ENCODE results near the gene FLVCR2. TPM values are rescaled to one million over a fixed set of nuclear protein-coding genes. Genes with fewer than 3 reads are reported as not detected.

The FLVCR2 gene
- total and polyA plus RNA-seq, 2 of the 13 experiments (the other 11 are each of a cell fraction or from before 2014, with no cell fraction given): 9.9 to 10.5 TPM

DNA sequence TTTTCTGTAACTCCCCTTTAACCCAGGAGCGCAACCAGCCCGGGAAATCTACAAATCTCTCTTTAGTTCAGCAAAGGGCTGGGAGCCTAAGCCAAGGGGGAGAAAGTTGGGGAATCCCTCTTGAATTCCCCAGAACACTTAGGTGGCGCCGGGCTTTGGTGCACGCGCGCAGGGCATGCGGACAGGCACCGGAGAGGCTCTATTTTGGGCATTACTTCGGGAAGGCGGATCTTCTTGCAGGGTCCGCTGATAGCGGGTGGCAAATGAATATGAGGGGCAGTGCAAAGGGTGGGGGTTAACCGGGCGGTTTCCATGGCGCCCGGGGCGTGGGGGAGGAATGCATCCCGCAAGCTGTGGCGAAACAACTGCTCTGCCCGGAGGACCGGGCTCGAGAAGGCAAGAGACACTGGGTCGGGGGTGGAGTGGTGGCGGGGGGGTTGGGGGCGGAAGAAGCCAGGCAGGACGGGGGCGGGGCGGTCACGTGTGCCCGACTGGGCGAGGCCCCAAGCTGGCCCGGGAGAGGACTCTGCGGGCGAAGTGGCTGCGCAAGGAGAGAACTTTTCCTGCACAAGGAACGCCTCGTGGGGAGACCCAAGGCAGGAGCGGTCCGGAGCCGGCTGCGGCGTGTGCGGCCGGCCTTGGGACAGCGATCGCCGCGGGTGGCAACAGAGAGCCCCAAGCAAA is at the start of gene FLVCR2 (continued):
- TF ChIP-seq, protein P1, sequence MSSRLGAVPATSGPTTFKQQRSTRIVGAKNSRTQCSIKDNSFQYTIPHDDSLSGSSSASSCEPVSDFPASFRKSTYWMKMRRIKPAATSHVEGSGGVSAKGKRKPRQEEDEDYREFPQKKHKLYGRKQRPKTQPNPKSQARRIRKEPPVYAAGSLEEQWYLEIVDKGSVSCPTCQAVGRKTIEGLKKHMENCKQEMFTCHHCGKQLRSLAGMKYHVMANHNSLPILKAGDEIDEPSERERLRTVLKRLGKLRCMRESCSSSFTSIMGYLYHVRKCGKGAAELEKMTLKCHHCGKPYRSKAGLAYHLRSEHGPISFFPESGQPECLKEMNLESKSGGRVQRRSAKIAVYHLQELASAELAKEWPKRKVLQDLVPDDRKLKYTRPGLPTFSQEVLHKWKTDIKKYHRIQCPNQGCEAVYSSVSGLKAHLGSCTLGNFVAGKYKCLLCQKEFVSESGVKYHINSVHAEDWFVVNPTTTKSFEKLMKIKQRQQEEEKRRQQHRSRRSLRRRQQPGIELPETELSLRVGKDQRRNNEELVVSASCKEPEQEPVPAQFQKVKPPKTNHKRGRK (CRISPR knock-in tag; IDR thresholded peaks at IDR 0.05): no peak
- TF ChIP-seq ZNF749 (CRISPR knock-in tag; IDR thresholded peaks at IDR 0.05; ENCODE audit: borderline replicate concordance): no peak
- TF ChIP-seq ZNF816 (CRISPR knock-in tag; IDR thresholded peaks at IDR 0.05; ENCODE audit: borderline replicate concordance): no peak
- no peak for TF ChIP-seq ZNF337 (CRISPR knock-in tag; IDR thresholded peaks at IDR 0.05; ENCODE audit: borderline replicate concordance, low read depth)
- TF ChIP-seq SIN3A (IDR thresholded peaks at IDR 0.05; ENCODE audit: borderline replicate concordance, low read depth, low read length): no peak; the same call in 1 of the 2 replicates
- TF ChIP-seq ZNF558 (CRISPR knock-in tag; IDR thresholded peaks at IDR 0.05; ENCODE audit: borderline replicate concordance): 0 out of 2 replicates have a peak, but pooled peaks have one; percentile 48
- no peak for TF ChIP-seq GTF2F1 (IDR thresholded peaks at IDR 0.05; ENCODE audit: low read length)
- 0 out of 2 replicates have a peak, but pooled peaks have one; percentile 11 for TF ChIP-seq HDAC2 (CRISPR knock-in tag; IDR thresholded peaks at IDR 0.05)
- TF ChIP-seq, protein P2, sequence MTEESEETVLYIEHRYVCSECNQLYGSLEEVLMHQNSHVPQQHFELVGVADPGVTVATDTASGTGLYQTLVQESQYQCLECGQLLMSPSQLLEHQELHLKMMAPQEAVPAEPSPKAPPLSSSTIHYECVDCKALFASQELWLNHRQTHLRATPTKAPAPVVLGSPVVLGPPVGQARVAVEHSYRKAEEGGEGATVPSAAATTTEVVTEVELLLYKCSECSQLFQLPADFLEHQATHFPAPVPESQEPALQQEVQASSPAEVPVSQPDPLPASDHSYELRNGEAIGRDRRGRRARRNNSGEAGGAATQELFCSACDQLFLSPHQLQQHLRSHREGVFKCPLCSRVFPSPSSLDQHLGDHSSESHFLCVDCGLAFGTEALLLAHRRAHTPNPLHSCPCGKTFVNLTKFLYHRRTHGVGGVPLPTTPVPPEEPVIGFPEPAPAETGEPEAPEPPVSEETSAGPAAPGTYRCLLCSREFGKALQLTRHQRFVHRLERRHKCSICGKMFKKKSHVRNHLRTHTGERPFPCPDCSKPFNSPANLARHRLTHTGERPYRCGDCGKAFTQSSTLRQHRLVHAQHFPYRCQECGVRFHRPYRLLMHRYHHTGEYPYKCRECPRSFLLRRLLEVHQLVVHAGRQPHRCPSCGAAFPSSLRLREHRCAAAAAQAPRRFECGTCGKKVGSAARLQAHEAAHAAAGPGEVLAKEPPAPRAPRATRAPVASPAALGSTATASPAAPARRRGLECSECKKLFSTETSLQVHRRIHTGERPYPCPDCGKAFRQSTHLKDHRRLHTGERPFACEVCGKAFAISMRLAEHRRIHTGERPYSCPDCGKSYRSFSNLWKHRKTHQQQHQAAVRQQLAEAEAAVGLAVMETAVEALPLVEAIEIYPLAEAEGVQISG (CRISPR knock-in tag; IDR thresholded peaks at IDR 0.05): no peak
- no peak for TF ChIP-seq SRF (IDR thresholded peaks at IDR 0.05; ENCODE audit: low read depth, low read length)
- TF ChIP-seq MED13 (CRISPR knock-in tag; IDR thresholded peaks at IDR 0.05): 0 out of 2 replicates have a peak, but pooled peaks have one; percentile 53
- TF ChIP-seq, protein P3, sequence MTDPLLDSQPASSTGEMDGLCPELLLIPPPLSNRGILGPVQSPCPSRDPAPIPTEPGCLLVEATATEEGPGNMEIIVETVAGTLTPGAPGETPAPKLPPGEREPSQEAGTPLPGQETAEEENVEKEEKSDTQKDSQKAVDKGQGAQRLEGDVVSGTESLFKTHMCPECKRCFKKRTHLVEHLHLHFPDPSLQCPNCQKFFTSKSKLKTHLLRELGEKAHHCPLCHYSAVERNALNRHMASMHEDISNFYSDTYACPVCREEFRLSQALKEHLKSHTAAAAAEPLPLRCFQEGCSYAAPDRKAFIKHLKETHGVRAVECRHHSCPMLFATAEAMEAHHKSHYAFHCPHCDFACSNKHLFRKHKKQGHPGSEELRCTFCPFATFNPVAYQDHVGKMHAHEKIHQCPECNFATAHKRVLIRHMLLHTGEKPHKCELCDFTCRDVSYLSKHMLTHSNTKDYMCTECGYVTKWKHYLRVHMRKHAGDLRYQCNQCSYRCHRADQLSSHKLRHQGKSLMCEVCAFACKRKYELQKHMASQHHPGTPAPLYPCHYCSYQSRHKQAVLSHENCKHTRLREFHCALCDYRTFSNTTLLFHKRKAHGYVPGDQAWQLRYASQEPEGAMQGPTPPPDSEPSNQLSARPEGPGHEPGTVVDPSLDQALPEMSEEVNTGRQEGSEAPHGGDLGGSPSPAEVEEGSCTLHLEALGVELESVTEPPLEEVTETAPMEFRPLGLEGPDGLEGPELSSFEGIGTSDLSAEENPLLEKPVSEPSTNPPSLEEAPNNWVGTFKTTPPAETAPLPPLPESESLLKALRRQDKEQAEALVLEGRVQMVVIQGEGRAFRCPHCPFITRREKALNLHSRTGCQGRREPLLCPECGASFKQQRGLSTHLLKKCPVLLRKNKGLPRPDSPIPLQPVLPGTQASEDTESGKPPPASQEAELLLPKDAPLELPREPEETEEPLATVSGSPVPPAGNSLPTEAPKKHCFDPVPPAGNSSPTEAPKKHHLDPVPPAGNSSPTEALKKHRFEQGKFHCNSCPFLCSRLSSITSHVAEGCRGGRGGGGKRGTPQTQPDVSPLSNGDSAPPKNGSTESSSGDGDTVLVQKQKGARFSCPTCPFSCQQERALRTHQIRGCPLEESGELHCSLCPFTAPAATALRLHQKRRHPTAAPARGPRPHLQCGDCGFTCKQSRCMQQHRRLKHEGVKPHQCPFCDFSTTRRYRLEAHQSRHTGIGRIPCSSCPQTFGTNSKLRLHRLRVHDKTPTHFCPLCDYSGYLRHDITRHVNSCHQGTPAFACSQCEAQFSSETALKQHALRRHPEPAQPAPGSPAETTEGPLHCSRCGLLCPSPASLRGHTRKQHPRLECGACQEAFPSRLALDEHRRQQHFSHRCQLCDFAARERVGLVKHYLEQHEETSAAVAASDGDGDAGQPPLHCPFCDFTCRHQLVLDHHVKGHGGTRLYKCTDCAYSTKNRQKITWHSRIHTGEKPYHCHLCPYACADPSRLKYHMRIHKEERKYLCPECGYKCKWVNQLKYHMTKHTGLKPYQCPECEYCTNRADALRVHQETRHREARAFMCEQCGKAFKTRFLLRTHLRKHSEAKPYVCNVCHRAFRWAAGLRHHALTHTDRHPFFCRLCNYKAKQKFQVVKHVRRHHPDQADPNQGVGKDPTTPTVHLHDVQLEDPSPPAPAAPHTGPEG (CRISPR knock-in tag; IDR thresholded peaks at IDR 0.05): no peak; the same call in 1 of the 2 replicates
- TF ChIP-seq ZBTB7B (CRISPR knock-in tag; IDR thresholded peaks at IDR 0.05): 0 out of 2 replicates have a peak, but pooled peaks have one; percentile 5
- TF ChIP-seq RARA (CRISPR knock-in tag; IDR thresholded peaks at IDR 0.05): no peak
- TF ChIP-seq, protein P4, sequence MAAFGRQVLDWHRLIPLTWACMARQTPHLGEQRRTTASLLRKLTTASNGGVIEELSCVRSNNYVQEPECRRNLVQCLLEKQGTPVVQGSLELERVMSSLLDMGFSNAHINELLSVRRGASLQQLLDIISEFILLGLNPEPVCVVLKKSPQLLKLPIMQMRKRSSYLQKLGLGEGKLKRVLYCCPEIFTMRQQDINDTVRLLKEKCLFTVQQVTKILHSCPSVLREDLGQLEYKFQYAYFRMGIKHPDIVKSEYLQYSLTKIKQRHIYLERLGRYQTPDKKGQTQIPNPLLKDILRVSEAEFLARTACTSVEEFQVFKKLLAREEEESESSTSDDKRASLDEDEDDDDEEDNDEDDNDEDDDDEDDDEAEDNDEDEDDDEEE (CRISPR knock-in tag; IDR thresholded peaks at IDR 0.05): no peak

Measured in HepG2 (cell line).